Dermis blood vessel endothelial cell (primary cell): ENCODE results near the gene LGALS9. TPM values are rescaled to one million over a fixed set of nuclear protein-coding genes. Genes with fewer than 3 reads are reported as not detected.
A peak's percentile ranks its signal among the peaks of the same experiment; 100 is the strongest.
"Not testable (repeated sequence)": the region's sequence is repeated elsewhere in the genome, so short reads cannot be mapped to it uniquely, and the experiment has no call there.

Experiments used
- DNase-seq: peaks from one replicate; pipeline ENCODE4 v3.0.0; 2010
- total RNA-seq: library from RNA; depleted of rRNA; stranded (reverse); fragments of >200 nt; gene quantifications from 2 replicates; pipeline ENCODE4 v1.2.3, GENCODE V29; 2014

Gene LGALS9
- total RNA-seq, 1 donor from 2014 or later = 47.3 TPM

DNA sequence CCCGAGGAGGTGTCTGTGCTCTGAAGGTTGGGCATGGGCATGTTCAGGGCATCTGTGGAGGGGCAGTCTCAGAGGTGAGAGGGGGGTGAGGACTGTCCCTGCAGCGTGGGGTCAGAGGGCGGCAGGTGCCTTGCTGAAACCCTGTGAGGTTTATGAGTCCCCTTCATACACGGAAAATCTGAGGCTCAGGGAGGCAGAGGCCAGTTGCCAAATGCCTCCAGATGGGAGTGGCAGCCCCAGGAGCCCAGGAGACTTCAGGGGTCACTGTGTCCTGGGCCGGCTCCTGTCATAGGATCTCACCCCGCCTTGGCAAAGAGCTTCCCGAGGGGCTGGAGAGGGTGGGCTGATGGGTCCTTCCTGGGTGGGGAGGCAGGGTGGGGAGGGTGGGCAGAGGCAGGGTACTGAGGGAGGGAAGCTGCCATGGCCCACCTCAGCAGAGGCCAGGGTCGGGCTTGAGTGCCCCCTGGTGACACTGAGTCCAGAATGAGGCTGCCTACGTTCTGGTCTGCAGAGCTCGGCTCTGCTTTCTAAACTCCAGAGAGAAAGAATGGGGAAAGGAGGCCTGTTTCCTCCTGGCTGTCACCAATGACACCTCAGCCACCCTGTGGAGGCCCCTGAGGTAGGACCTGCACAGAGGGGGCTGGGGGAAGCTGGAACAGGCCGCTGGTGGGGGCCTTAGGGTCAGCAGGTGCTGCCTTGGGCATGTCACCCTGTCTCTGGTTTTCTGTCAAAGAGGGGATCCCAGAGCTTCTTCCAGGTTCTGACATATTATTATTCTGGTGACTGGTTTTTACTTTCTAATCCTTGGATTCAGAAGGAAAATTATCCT, 1.1 kb downstream of the LGALS9 start:
- DNase-seq = no peak

DNA sequence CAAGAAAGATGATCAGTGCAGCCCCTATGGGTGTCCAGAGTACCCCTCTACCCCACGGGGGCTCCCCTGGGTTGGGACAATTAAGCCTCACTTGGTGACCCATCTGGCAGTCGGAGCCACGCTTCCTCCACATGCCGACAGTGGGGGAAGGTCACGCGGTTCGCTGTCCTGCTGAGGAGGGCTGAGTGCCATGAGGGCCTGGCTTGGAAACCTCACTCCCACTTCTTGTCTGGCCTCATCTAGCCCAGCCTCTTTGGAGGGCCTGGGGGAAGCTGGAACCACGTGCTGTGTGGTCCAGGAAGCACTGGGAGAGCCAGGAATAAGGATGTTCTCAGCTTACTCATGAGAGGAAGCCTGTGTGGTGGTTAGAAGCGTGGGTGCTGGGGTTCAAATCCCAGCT, 1.8 kb downstream of the LGALS9 start:
- DNase-seq = peak; percentile 89

DNA sequence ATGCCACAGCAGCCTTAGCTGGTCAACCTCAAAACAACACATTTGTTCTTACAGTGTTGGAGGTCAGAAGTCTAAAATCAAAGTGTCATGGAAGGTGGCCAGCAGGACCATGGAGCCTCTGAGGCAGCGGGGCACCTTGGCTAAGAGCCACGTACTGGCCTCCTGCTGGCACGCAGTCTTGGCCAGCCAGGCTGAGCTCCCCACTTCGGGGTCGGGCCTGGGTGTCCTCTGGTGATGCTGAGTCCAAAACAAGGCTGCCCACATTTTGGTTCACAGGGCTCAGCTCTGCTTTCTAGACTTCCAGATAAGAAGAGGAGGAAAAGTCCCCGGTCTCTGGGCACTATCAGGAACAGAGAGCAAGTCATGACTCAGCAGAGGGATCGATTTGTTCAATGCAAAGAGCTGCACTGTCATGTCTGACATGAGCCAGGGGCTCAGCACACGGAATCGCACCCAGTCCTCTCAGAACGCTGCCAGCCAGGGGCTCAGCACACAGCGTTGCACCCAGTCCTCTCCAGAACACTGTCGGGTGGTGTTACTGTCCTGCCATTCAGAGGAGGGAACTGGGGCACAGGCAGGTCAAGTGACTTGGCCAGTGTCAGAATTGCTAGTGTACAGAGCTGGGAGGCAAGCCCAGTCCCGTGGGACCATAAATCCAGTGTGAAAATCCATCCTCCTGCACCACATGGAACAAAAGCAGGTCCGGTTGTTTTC, 2.5 kb downstream of the LGALS9 start:
- peak; percentile 19 for DNase-seq

DNA sequence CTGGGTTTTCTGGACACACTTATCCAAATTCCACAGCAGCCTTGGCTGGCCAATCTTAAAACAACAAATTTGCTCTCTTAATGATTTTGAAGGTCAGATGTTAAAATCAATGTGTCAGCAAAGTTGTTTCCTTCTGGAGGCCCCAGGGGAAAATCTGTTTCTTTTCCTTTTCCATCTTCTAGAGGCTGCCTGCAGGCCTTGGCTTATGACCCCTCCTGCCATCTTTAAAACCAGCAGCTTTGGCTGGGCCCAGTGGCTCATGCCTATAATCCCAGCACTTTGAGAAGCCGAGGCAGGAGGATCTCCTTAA, 3.0 kb downstream of the LGALS9 start:
- DNase-seq = no peak

DNA sequence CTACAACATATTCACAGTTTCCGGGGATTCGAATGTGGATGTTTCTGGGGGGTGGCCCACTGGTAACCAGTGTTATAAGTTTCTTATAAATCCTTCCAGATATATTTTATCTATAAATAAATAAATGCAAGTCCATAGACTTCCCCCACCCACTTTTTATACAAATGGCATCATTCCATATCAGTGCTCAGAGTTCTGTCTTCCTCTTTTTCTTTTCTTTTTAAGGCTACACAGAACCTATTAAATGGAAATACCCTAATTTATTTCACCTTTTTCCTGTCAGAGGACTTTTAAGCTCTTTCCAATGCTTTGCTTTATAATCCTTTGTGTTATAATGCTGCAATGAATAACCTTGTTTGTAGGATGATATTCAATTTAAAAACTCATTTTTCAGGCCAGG, 3.8 kb downstream of the LGALS9 start:
- DNase-seq = no peak

DNA sequence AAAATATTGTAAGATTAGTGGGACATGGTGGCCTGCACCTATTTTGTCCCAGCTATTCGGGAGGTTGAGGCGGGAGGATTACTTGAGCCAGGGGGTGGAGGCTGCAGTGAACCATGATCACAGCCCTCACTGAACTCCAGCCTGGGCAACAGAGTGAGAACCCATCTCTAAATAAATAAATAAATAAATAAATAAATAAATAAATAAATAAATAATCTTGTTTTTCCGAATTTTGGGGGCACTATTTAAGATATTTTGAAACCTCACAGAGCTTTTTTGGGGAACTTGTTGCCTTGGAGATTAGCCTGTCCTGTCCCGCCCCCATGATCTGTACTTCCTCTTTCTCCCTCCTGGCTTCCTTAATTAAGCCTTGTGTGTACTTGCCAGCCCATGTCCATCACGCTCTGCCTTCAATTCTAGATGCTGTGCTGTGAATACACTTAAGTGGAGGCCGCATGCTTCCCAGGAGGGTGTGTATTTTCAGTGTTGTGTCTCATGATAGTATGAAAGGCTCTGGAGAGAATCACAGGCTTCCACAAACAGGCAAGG, 4.4 kb downstream of the LGALS9 start:
- peak; percentile 39 for DNase-seq

DNA sequence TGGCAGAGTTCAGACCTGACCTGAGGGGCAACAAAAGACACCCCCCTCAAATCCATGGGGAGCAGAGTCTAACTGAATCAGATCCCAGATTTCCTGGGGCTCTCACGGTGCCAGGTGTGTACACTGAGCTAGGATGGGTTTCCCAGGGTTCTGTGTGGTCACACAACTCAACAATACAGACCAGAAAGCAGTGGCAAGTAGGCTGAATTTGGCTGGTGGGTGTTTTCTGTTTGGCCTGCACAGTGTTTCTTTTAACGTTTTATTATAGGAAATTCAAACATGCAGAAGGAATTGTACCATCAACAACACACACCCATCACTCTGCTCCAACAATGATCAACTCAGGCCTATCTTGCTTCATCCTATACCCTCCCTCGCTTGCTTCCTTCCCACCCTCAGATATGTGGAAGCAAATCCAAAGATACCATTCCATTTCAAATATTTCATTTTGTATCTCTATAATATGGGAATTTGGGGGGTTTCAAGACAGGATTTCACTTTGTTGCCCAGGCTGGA, 5.1 kb downstream of the LGALS9 start:
- DNase-seq = not testable (repeated sequence)

DNA sequence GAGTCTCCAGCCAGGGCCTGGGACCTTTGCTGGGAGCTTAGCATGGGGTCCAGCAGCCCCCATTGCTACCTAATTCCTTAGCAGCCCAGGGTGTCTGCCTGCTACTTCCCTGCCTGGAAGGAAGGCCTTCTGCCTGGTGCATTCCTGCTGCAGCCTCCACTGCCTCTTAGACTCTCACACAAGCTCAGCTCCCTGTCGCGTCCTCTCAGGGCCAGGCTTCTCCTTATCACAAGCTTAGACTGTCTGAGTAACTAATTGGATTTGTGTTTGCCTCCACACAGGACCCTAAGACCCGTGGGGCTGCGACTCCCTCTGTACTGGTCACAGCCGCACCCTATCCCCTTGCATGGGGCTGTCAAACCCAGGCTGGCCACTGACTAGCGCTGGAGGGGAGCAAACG, 6.8 kb downstream of the LGALS9 start:
- not testable (repeated sequence) for DNase-seq

DNA sequence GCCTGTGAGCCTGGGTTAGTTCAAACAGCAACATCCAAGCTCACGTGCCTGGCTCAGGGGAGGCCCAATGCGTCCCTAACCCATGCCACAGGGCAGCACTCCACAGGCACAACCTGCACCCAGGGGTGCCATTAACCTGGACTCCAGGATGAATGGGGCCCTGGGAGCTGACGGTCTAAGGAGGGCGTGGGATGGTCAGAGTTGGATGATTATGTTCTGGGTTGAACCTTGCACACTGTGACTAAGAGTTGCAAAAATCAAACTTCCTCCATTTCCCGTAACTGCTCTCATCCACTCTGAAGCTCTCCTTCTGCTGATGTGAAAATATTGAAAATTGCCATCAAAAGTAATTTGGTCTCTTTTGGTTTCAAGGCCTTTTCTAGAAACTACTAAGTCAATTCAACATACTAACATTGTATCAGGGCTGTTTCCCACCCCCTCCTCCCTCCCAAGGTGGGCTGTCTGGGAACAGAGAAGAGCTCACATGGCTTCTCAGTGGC, 7.5 kb downstream of the LGALS9 start:
- DNase-seq = not testable (repeated sequence)

DNA sequence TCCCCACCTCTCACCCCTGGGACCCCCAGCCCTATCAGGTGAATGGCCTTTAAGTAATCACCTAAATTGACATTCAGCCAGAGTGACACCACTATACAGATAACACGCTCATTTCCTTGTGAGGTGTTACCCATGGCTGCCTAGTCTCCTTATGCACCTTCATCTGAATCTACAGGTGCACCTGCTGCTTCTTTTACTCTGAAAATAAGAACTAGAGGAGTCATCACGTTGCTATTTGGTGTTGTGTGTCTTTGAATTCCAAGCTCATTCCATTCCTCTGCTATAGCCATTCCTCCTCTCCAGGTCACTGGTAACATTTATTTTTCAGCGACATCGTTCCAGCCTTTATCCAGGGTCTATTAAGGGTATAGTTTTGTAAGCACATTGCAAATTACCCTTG, 9.8 kb downstream of the LGALS9 start:
- DNase-seq = no peak

DNA sequence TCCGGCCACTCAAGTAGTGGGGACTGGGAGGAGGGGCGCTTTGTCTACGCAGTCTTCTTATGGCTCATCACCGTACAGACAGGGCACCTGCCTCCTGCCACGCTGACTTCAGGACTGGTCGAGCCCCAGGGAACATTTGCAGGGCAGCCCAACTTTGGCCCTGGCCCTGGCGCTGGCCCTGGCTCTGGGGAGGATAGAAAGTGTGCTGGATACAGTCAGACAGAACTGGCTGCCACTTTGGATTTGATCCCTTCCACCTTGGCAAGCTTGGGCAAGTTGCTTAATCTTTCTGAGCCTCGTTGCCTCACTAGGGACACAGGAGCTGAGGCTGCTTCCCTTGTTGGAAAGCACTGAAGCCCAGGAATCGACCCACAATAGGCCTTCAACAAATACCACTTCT, 13.6 kb downstream of the LGALS9 start:
- DNase-seq = no peak

DNA sequence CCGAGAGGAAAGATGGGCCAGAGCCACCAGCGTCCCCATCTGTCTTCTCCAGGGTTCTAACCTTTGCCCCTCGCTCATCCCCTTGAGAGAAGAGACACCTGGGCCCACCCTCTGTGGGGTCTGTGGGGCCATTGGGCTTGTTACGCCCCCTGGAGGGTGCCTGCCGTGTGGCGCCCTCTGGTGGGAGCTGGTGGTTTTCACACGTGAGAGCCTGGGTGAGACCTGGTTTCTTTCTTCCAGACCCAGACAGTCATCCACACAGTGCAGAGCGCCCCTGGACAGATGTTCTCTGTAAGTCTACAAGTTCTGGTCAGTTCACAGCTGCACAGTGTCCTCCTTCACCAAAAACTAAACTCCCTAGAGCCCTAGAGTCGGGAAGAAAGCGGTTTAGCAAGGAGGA, 14.6 kb downstream of the LGALS9 start:
- not testable (repeated sequence) for DNase-seq

DNA sequence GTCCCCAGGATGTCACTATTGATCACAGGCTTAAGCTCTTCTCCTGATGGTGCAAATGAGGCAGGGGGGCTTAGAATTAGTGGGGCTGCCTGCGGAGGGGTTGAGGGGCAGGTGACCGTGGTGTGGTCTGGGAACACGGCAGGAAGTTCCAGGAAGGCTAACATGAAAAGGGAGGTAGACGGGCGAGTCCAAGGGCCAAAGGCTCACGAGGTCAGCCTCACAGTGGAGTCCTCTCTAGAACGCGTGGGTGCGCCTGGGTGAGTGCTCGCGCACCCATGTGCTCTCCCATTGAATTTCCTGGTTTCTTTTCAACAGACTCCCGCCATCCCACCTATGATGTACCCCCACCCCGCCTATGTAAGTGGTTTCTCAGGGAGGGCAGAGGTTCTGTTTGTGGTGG, 15.2 kb downstream of the LGALS9 start:
- no peak for DNase-seq

DNA sequence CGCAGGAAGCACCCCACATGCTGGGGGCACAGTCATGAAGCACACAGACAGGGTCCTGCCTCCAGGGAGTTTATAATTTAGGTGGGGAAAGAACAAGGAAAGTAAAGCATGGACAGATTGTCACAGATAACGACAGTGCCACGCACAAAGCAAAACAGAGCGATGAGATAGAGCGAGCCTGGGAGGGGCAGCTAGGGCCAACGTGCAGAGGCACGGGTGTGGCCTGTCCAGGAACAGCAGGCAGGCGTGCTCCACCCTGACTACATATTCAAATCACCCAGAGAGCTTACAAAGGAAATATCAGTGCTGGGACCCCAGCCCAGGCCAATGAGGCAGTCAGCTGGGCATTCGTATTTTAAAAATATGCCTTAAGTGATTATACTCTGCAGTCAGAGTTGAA, 16.8 kb downstream of the LGALS9 start:
- no peak for DNase-seq

DNA sequence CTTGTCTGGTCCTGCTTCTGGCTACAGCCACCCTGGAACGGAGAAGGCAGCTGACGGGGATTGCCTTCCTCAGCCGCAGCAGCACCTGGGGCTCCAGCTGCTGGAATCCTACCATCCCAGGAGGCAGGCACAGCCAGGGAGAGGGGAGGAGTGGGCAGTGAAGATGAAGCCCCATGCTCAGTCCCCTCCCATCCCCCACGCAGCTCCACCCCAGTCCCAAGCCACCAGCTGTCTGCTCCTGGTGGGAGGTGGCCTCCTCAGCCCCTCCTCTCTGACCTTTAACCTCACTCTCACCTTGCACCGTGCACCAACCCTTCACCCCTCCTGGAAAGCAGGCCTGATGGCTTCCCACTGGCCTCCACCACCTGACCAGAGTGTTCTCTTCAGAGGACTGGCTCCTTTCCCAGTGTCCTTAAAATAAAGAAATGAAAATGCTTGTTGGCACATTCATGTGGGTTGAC, 18.2 kb downstream of the LGALS9 start:
- not testable (repeated sequence) for DNase-seq

DNA sequence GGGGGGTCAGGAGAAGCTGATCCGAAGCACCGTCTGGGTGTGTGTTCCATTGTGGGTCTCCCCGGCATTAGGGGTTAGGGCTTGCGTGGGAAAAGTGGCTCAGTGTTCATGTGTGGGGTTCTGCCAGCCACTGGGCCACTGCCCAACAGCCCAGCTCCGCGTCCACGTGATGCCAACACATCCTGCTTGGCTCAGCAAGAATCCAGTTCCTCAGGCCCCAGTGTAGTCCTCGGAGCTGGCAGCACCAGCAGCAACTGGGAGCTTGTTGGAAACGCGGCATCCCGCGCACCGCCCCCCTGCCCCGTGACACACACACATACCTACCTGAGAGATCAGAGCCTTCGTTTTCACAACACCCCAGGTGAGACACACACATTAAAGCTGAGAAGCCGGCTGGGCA, 18.9 kb downstream of the LGALS9 start:
- DNase-seq = no peak

DNA sequence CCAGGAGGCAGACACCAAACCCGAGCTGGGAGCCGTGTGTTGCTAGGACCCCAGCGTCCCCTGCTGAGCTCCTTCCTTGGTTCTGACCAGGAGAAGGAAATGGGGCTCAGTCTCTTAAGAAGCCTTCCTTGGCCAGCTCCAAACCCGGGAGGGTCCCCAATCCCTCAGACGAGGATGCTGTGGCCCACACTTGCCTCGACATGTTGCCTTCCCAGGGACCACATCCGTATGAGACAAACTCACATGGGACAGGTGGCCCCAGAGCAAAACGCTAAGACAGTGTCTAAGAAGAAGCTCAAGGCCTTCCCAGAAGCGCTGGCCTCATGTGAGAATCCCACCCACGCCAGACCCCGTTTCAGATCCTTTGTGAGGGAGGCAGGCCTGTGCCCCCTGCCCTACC, 19.8 kb downstream of the LGALS9 start:
- DNase-seq = no peak

DNA sequence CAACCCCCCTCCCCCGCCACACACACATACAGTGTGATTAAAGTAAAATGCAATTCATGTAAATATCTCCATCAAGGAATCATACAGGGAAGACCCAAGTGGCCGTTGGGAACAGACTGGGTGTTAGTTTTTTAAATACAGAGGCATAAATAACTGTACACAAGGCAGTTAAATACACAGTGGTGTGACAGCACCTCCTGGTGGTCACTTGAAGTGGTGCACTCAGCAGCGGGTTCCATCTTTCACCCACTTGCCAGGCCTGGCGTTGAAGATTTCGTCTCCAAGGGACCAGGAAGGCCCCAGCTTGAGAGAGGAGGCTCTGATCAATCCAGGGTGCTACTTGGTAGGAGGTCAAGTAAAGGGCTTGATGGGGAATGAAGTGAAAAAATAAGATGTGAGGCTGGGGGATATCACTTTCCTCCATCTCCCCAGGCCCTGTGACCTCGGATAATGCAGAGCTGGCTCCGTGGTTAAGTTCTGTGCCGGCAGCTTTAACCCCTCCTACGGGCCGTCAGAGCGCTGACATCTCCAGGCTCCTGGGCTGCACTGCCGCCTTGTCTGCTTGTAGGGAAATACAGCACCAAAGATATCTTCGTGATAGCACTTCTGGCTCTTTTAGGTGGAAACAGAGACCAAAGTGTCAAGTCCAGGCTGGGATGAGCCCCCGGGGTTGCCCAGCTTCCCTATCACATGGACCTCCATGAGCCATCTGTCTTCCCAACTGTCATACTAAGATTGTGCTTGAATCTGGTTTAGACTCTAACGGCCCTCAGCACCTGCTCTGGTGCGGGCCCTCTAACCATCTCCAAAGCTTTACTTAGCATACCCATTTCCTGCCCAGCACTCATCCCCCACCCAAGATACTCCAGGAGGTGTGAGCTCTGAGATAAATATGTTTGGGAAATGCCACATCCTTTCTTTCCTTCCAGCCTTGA, 20.7 kb downstream of the LGALS9 start:
- peak; percentile 70 for DNase-seq

DNA sequence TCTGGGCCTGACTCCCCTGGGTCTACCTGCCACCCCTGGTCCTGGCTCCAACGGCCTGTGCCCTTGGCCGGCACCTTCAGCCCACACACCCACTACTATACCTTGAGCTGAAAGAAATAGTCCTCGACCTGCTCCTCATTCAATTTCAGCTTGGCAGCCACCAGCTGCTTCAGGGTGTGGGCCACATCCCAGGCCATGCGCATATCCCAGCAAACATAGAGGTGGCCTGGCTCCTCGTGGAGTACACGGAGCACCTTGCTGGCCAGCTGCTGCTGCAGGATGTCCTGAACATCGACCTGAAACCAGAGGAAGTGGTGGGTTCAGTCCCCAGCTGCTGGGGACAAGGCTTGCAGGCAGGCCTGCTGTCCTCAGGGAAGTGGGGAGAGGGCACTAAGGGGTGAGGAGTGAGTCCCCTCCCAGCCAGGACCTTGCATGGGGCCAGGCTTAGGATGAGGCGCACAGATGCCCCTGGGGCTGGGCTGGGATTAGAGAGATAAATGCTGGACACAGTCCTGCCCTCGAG, 22.5 kb downstream of the LGALS9 start:
- not testable (repeated sequence) for DNase-seq

DNA sequence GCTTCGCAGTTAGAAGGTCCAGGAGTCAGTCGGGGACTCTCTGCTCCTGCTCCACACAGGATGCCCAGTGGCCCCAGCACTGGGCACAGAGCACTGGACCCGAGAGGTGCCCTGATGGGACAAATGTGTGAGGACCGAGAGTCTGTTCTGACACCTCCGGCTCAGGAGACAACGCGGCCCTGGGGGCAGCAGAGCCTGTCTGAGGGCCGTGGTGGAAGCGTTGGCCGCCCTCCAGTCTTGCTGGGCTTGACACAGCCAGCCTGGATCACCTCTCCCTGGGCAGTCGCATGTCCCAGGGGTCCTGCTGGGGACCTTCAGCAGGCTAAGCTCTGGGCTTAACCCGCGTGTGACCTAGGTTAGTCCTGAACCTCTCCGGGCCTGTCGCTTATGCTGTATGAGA, 23.1 kb downstream of the LGALS9 start:
- DNase-seq = no peak

DNA sequence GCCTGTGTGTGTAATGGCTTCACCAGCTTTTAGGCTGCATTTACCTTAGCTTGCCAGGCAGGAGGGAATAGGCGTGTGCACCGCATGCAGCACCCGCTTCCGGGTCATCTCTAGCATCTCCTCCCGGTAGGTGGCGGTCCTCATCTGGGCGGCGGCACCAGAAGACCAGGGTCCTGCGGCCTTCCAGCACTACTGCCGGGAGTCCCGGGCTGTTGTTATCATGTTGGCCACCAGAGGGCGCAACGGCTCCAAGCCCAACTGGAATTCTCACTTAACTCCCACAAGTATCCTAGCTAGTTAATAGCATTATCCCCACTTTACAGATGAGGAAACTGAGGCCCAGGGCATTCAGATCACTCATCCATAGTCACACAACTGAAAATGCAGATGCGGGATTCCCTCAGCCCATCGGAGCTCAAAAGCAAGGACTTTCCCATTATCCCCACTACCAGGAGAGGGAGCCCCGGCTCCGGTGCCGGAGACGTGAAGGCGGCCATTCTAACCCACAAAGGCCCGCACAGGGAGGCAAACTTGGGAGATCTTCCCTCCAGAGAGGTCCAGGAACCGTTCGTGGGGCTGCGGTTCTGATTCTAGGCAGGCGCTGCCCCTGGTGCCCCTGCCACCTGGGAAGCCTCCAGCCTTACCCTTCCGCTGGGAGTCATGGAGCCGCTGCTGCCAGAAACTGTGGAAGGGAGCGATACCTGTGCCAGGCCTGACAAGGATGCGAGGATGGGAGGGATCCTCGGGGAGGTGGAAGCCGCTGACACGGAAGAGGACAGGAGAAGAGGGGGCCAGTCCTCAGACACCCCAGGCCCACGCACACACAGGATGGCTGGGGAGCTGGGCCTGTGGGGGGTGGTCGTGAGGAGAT, 23.9 kb downstream of the LGALS9 start:
- peak; percentile 77 for DNase-seq
